Measurements from ENCODE around the gene ATXN7. TPM values are rescaled to one million over a fixed set of nuclear protein-coding genes. Genes with fewer than 3 reads are reported as not detected.

Gene ATXN7
- polyA plus RNA-seq, 3 donors, result 2.7 to 29.5 (median 3.2) TPM

- WGBS (ENCODE audit: insufficient coverage), result no CpG with 5 or more reads among the region's 2 CpGs
- no peak overlapping the region for H3K4me3 ChIP-seq (replicated peaks in 1 of 3; ENCODE audit: low read depth in 2 of 3, low read length in 3 of 3)
- H3K27me3 ChIP-seq (ENCODE audit: control insufficient read depth in 2 of 2, insufficient read depth in 2 of 2, low read length in 2 of 2), result no peaks in the 10 kb centered on the region
- no peak overlapping the region for H3K9ac ChIP-seq (ENCODE audit: insufficient read depth, low read length, poor library complexity, severe bottlenecking)
- H3K36me3 ChIP-seq (replicated peaks in 1 of 2; ENCODE audit: control insufficient read depth in 1 of 2, insufficient read depth in 2 of 2, low read length in 2 of 2), result peaks cover 36 to 56% of the 10 kb centered on the region in 2 donors
- Mint-ChIP-seq H3K27ac (peak overlapping the region in 6 of 7 donors; percentile 11 to 78 (median 54)), H3K36me3 (peaks cover 45 to 52% of the 10 kb centered on the region in 2 donors), H3K4me1 (peaks cover 55% of the 10 kb centered on the region), H3K4me3 (no peak overlapping the region), H3K27me3 (ENCODE audit: low read depth in 3 of 3) (peaks cover 0 to 5% (median 0%) of the 10 kb centered on the region in 3 donors), H3K9me3 (no peaks in the 10 kb centered on the region)
- intact Hi-C loops (cut with micrococcal nuclease), result no loop called here
- peaks cover 48 to 57% of the 10 kb centered on the region in 2 donors for H3K4me1 ChIP-seq (ENCODE audit: control insufficient read depth in 1 of 2, insufficient read depth in 2 of 2, low read length in 2 of 2)
- no peaks in the 10 kb centered on the region for H3K9me3 ChIP-seq (replicated peaks in 1 of 2; ENCODE audit: control insufficient read depth in 1 of 2, insufficient read depth in 1 of 2, low read length in 2 of 2)
- TF ChIP-seq CTCF (IDR thresholded peaks at IDR 0.05), result no peak
- peak overlapping the region in 1 of 2 donors; percentile 85 for H3K27ac ChIP-seq (ENCODE audit: low read depth in 1 of 2, low read length in 2 of 2)
- peak overlapping the region; percentile 28 for H3K4me2 ChIP-seq (replicated peaks; ENCODE audit: extremely low read depth, low read length, poor library complexity, severe bottlenecking)
- H4K20me1 ChIP-seq (ENCODE audit: insufficient read depth, low read length), result peaks cover 10% of the 10 kb centered on the region
- no peak for DNase-seq
- H2AFZ ChIP-seq (ENCODE audit: insufficient read depth, low read depth, low read length, poor library complexity, severe bottlenecking), result no peak overlapping the region
- peaks cover 68% of the 10 kb centered on the region for H3K79me2 ChIP-seq (ENCODE audit: insufficient read depth, low read length)
These were observed 116.4 kb downstream of the ATXN7 start for GRCh38 chr3:63980019-63980418.

GRCh38 chr3:63980830-63981498, 117.3 kb downstream of the ATXN7 start:
- intact Hi-C loops (cut with micrococcal nuclease), result no loop called here
- DNase-seq, result no peak
- peaks cover 48% of the 10 kb centered on the region for H3K4me1 Mint-ChIP-seq
- peaks cover 0 to 5% (median under 1%) of the 10 kb centered on the region in 3 donors for H3K27me3 Mint-ChIP-seq (ENCODE audit: low read depth in 3 of 3)
- peak overlapping the region in 2 of 7 donors; percentile 32 to 38 for H3K27ac Mint-ChIP-seq
- H3K27me3 ChIP-seq (ENCODE audit: control insufficient read depth in 2 of 2, insufficient read depth in 2 of 2, low read length in 2 of 2), result no peaks in the 10 kb centered on the region
- H3K79me2 ChIP-seq (ENCODE audit: insufficient read depth, low read length), result peaks cover 58% of the 10 kb centered on the region
- H3K4me3 Mint-ChIP-seq, result no peak overlapping the region
- peak overlapping the region in 1 of 2 donors; percentile 85 for H3K27ac ChIP-seq (ENCODE audit: low read depth in 1 of 2, low read length in 2 of 2)
- no peak overlapping the region for H2AFZ ChIP-seq (ENCODE audit: insufficient read depth, low read depth, low read length, poor library complexity, severe bottlenecking)
- peaks cover 42 to 47% of the 10 kb centered on the region in 2 donors for H3K4me1 ChIP-seq (ENCODE audit: control insufficient read depth in 1 of 2, insufficient read depth in 2 of 2, low read length in 2 of 2)
- H4K20me1 ChIP-seq (ENCODE audit: insufficient read depth, low read length), result peaks cover 13% of the 10 kb centered on the region
- TF ChIP-seq CTCF (IDR thresholded peaks at IDR 0.05), result no peak
- H3K36me3 ChIP-seq (replicated peaks in 1 of 2; ENCODE audit: control insufficient read depth in 1 of 2, insufficient read depth in 2 of 2, low read length in 2 of 2), result peaks cover 45 to 65% of the 10 kb centered on the region in 2 donors
- WGBS (ENCODE audit: insufficient coverage), result 98% methylated on average over 8 of the region's 8 CpGs
- H3K36me3 Mint-ChIP-seq, result peaks cover 50 to 62% of the 10 kb centered on the region in 2 donors
- H3K4me2 ChIP-seq (replicated peaks; ENCODE audit: extremely low read depth, low read length, poor library complexity, severe bottlenecking), result no peak overlapping the region
- H3K9ac ChIP-seq (ENCODE audit: insufficient read depth, low read length, poor library complexity, severe bottlenecking), result no peak overlapping the region
- H3K9me3 ChIP-seq (replicated peaks in 1 of 2; ENCODE audit: control insufficient read depth in 1 of 2, insufficient read depth in 1 of 2, low read length in 2 of 2), result no peaks in the 10 kb centered on the region
- H3K9me3 Mint-ChIP-seq, result no peaks in the 10 kb centered on the region
- no peak overlapping the region for H3K4me3 ChIP-seq (replicated peaks in 1 of 3; ENCODE audit: low read depth in 2 of 3, low read length in 3 of 3)
